Astrocyte (in vitro differentiated cells and primary cell): ENCODE results near the gene CWC27. TPM values are rescaled to one million over a fixed set of nuclear protein-coding genes. Genes with fewer than 3 reads are reported as not detected.

Experiments used
- DNase-seq: peaks from one replicate; pipeline ENCODE4 v3.0.0-alpha.2; 2010; ENCODE audit warnings: low read depth
- FAIRE-seq: peaks from 2 replicates; lab custom pipeline; 2011; peaks lifted over from hg19 to GRCh38; lab: Jason Lieb, UNC
- H2AFZ ChIP-seq: 2 replicates; pipeline ENCODE4 v1.6.0; 2012; ENCODE audit warnings: low read depth, low read length, inconsistent platforms
- H3K27ac ChIP-seq: 2 replicates; pipeline ENCODE4 v1.5.1; 2011; ENCODE audit warnings: low read depth, low read length, inconsistent platforms
- H3K27me3 ChIP-seq: 2 replicates; pipeline ENCODE4 v1.6.0; 2011; ENCODE audit warnings: low read length, inconsistent platforms; ENCODE audit not compliant: insufficient read depth
- H3K36me3 ChIP-seq: 2 replicates; pipeline ENCODE4 v1.5.1; 2011; ENCODE audit warnings: low read length, inconsistent platforms; ENCODE audit not compliant: insufficient read depth
- H3K4me1 ChIP-seq: 2 replicates; pipeline ENCODE4 v1.5.1; 2011; ENCODE audit warnings: low read length, inconsistent platforms; ENCODE audit not compliant: insufficient read depth
- H3K4me2 ChIP-seq: 2 replicates; pipeline ENCODE4 v1.6.0; 2012; ENCODE audit warnings: low read length, inconsistent platforms
- H3K4me3 ChIP-seq: 2 replicates; pipeline ENCODE4 v1.5.1; 2011; ENCODE audit warnings: low read depth, mild to moderate bottlenecking, low read length, inconsistent platforms; ENCODE audit not compliant: insufficient read depth
- H3K79me2 ChIP-seq: 2 replicates; pipeline ENCODE4 v1.6.0; 2012; ENCODE audit warnings: mild to moderate bottlenecking, low read length, inconsistent platforms; ENCODE audit not compliant: insufficient read depth
- H3K9ac ChIP-seq: 2 replicates; pipeline ENCODE4 v1.6.0; 2012; ENCODE audit warnings: mild to moderate bottlenecking, low read length, inconsistent platforms
- H3K9me3 ChIP-seq: 2 replicates; pipeline ENCODE4 v1.5.1; 2012; ENCODE audit warnings: low read depth, mild to moderate bottlenecking, low read length, inconsistent platforms; ENCODE audit not compliant: insufficient read depth
- H4K20me1 ChIP-seq: 2 replicates; pipeline ENCODE4 v1.6.0; 2012; ENCODE audit warnings: low read length, inconsistent platforms; ENCODE audit not compliant: insufficient read depth
- H3K27ac Mint-ChIP-seq: one replicate; pipeline ENCODE4 v1.8.0; 2021; ENCODE audit warnings: mild to moderate bottlenecking, mixed read lengths; ENCODE audit not compliant: unreplicated experiment
- H3K27me3 Mint-ChIP-seq: one replicate; pipeline ENCODE4 v1.8.0; 2021; ENCODE audit warnings: low read depth, mixed read lengths; ENCODE audit not compliant: unreplicated experiment
- H3K36me3 Mint-ChIP-seq: one replicate; pipeline ENCODE4 v1.8.0; 2021; ENCODE audit warnings: low read depth, mixed read lengths; ENCODE audit not compliant: unreplicated experiment
- H3K4me1 Mint-ChIP-seq: one replicate; pipeline ENCODE4 v1.8.0; 2021; ENCODE audit warnings: low read depth, mixed read lengths; ENCODE audit not compliant: unreplicated experiment
- H3K4me3 Mint-ChIP-seq: one replicate; pipeline ENCODE4 v1.8.0; 2021; ENCODE audit warnings: mild to moderate bottlenecking, moderate library complexity, mixed read lengths; ENCODE audit not compliant: unreplicated experiment
- H3K9me3 Mint-ChIP-seq: one replicate; pipeline ENCODE4 v1.8.0; 2021; ENCODE audit warnings: mild to moderate bottlenecking, mixed read lengths; ENCODE audit not compliant: unreplicated experiment
- CTCF ChIP-seq: IDR thresholded peaks from 2 replicates; pipeline ENCODE4 v1.5.1; 2011; ENCODE audit warnings: low read depth, mild to moderate bottlenecking, inconsistent platforms, low read length, moderate library complexity; ENCODE audit not compliant: insufficient read depth
- EZH2 ChIP-seq: IDR thresholded peaks from 2 replicates; pipeline ENCODE4 v1.6.1; 2012; ENCODE audit warnings: mild to moderate bottlenecking, low read length, inconsistent platforms; ENCODE audit not compliant: insufficient read depth
- total RNA-seq: library from RNA; stranded (reverse); gene quantifications from 2 replicates; pipeline ENCODE4 v1.2.1, GENCODE V29; 2021

Gene CWC27
- total RNA-seq, 1 donor from 2014 or later: 25.7 TPM

GRCh38 chr5:64958757-64959391 lies 190.1 kb downstream of the CWC27 start:
- peak; percentile 27 for DNase-seq
- H3K36me3 ChIP-seq: no peaks in the 10 kb centered on the region
- peaks cover 14% of the 10 kb centered on the region for H3K9me3 Mint-ChIP-seq
- H2AFZ ChIP-seq: no peak overlapping the region
- no peak overlapping the region for H3K9ac ChIP-seq
- no peaks in the 10 kb centered on the region for H3K27me3 ChIP-seq
- no peaks in the 10 kb centered on the region for H3K4me1 ChIP-seq
- H3K4me2 ChIP-seq: no peak overlapping the region
- H3K27ac ChIP-seq: no peak overlapping the region
- H3K4me3 ChIP-seq: no peak overlapping the region
- no peak for TF ChIP-seq EZH2
- peak; percentile 69 for TF ChIP-seq CTCF
- H3K27ac Mint-ChIP-seq: no peak overlapping the region
- peaks cover 14% of the 10 kb centered on the region for H3K36me3 Mint-ChIP-seq
- H3K27me3 Mint-ChIP-seq: no peaks in the 10 kb centered on the region
- no peak overlapping the region for H3K4me3 Mint-ChIP-seq
- H3K79me2 ChIP-seq: no peaks in the 10 kb centered on the region
- no peaks in the 10 kb centered on the region for H3K4me1 Mint-ChIP-seq
- H4K20me1 ChIP-seq: no peaks in the 10 kb centered on the region
- FAIRE-seq: peak; percentile 49
- peaks cover 6% of the 10 kb centered on the region for H3K9me3 ChIP-seq

DNA sequence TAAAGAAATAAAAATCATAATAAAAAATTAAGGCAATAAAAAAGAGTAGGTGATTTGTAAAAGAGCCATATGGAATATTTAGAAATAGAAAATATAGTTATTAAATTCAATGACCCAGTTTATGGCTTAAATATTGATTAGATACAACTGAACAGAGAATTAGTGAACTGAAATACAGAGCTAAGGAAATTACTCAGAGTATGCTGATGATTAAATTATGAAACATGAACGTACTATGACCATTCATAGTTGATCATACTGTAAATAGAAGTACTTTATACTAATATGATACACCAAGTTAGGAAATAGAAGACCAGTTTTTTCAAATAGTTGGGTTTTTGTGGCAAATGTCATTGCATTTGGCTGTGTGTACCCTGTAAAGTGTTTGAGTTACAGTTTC lies 194.5 kb downstream of the CWC27 start:
- H3K4me3 ChIP-seq: no peak overlapping the region

More for the DNA sequence above, 194.5 kb downstream of the CWC27 start:
- H3K27me3 ChIP-seq: no peaks in the 10 kb centered on the region
- no peaks in the 10 kb centered on the region for H4K20me1 ChIP-seq
- no peak overlapping the region for H3K9ac ChIP-seq
- H3K27me3 Mint-ChIP-seq: no peaks in the 10 kb centered on the region
- H3K27ac ChIP-seq: no peak overlapping the region
- no peak overlapping the region for H3K4me2 ChIP-seq
- no peaks in the 10 kb centered on the region for H3K4me1 ChIP-seq
- FAIRE-seq (no peak), DNase-seq (no peak)
- no peaks in the 10 kb centered on the region for H3K79me2 ChIP-seq
- H3K4me1 Mint-ChIP-seq: no peaks in the 10 kb centered on the region
- H3K36me3 ChIP-seq: no peaks in the 10 kb centered on the region
- H3K4me3 Mint-ChIP-seq: no peak overlapping the region
- no peak overlapping the region for H2AFZ ChIP-seq
- peaks cover 18% of the 10 kb centered on the region for H3K9me3 Mint-ChIP-seq
- H3K27ac Mint-ChIP-seq: no peak overlapping the region
- TF ChIP-seq CTCF: no peak
- TF ChIP-seq EZH2: no peak
- H3K9me3 ChIP-seq: peaks cover 6% of the 10 kb centered on the region
- peaks cover 17% of the 10 kb centered on the region for H3K36me3 Mint-ChIP-seq
